H1 (cell line): Measurements from ENCODE around the gene WDR27. TPM values are rescaled to one million over a fixed set of nuclear protein-coding genes. Genes with fewer than 3 reads are reported as not detected.

Experiments used
- CTCF ChIA-PET: fragments of 300-600 bp; sonication (Branson Sonifier 250); formaldehyde crosslinking; loops from one replicate; lab custom pipeline; 2021; ENCODE audit not compliant: partially characterized antibody; lab: Charles Lee
- POLR2A ChIA-PET: fragments of 300-600 bp; sonication (Branson Sonifier 250); formaldehyde crosslinking; loops from one replicate; lab custom pipeline; 2021; ENCODE audit warnings: inconsistent platforms; ENCODE audit not compliant: partially characterized antibody; lab: Charles Lee
- DNase-seq, 2 experiments: peaks; one replicate each; pipeline versions ENCODE4 v3.0.0 to v3.0.0-alpha.2; 2010 to 2022; ENCODE audit warnings: low spot score in 2 of 2, low read depth in 1 of 2, mixed read lengths in 1 of 2
- FAIRE-seq: peaks from 2 replicates; lab custom pipeline; 2011; peaks lifted over from hg19 to GRCh38; lab: Jason Lieb, UNC
- H2AFZ ChIP-seq: 2 replicates; pipeline ENCODE4 v1.8.1; 2012; ENCODE audit warnings: low read length, inconsistent platforms
- H2AK5ac ChIP-seq: 2 replicates; pipeline ENCODE4 v1.6.1; 2013; ENCODE audit warnings: low read depth, low read length
- H2BK120ac ChIP-seq: replicated peaks from 2 replicates; pipeline ENCODE3; 2013; ENCODE audit warnings: low read depth, low read length, inconsistent platforms
- H2BK12ac ChIP-seq: 2 replicates; pipeline ENCODE4 v1.6.1; 2013; ENCODE audit warnings: low read depth, low read length
- H2BK15ac ChIP-seq: 2 replicates; pipeline ENCODE4 v1.6.1; 2013; ENCODE audit warnings: low read length
- H2BK20ac ChIP-seq: 2 replicates; pipeline ENCODE4 v1.6.1; 2013; ENCODE audit warnings: low read length
- H2BK5ac ChIP-seq: 2 replicates; pipeline ENCODE4 v1.6.1; 2013; ENCODE audit warnings: low read depth, low read length
- H3K14ac ChIP-seq: 2 replicates; pipeline ENCODE4 v1.6.1; 2013; ENCODE audit warnings: inconsistent platforms; ENCODE audit not compliant: insufficient read length
- H3K18ac ChIP-seq: 2 replicates; pipeline ENCODE4 v1.6.1; 2013; ENCODE audit warnings: low read length; ENCODE audit errors: extremely low read depth
- H3K23ac ChIP-seq: 2 replicates; pipeline ENCODE4 v1.6.1; 2013; ENCODE audit warnings: inconsistent platforms; ENCODE audit not compliant: insufficient read length
- H3K23me2 ChIP-seq: 2 replicates; pipeline ENCODE4 v1.6.1; 2013; ENCODE audit warnings: low read depth, low read length
- H3K27ac ChIP-seq: 2 replicates; pipeline ENCODE4 v1.6.1; 2011; ENCODE audit warnings: low read depth, low read length, inconsistent platforms
- H3K27me3 ChIP-seq, 4 experiments: replicated peaks in 1 of 4; 1 replicate in 1 of 4; 2 replicates in 3 of 4; pipeline versions ENCODE4 v1.6.1 to v1.8.1; 2011 to 2013; ENCODE audit warnings: low read length in 3 of 4, mild to moderate bottlenecking in 3 of 4, inconsistent platforms in 2 of 4, mixed read lengths in 2 of 4, moderate library complexity in 1 of 4; ENCODE audit not compliant: control insufficient read depth in 3 of 4, insufficient read depth in 3 of 4; ENCODE audit errors: extremely low read depth in 1 of 4
- H3K36me3 ChIP-seq, 4 experiments: 2 replicates each; pipeline versions ENCODE4 v1.6.1 to v1.8.1; 2011 to 2013; ENCODE audit warnings: mild to moderate bottlenecking in 4 of 4, low read length in 3 of 4, moderate library complexity in 2 of 4, control low read depth in 1 of 4, inconsistent platforms in 1 of 4; ENCODE audit not compliant: insufficient read depth in 4 of 4, control insufficient read depth in 2 of 4
- H3K4ac ChIP-seq: replicated peaks from 2 replicates; pipeline ENCODE3; 2013; ENCODE audit warnings: low read length, low read depth, mixed read lengths, inconsistent platforms; ENCODE audit not compliant: insufficient read length
- H3K4me1 ChIP-seq, 4 experiments: replicated peaks in 1 of 4; 1 replicate in 1 of 4; 2 replicates in 3 of 4; pipeline versions ENCODE4 v1.6.1 to v1.8.1; 2011 to 2013; ENCODE audit warnings: low read length in 3 of 4, inconsistent platforms in 2 of 4, mixed read lengths in 1 of 4; ENCODE audit not compliant: insufficient read depth in 4 of 4, control insufficient read depth in 3 of 4
- H3K4me2 ChIP-seq, 2 experiments: 2 replicates each; pipeline versions ENCODE4 v1.6.1 to v1.8.1; 2011 to 2013; ENCODE audit warnings: low read depth in 2 of 2, low read length in 2 of 2, control low read depth in 1 of 2, inconsistent platforms in 1 of 2, mild to moderate bottlenecking in 1 of 2; ENCODE audit not compliant: insufficient read depth in 1 of 2
- H3K4me3 ChIP-seq, 4 experiments: fragments of 200-600, 300-600 bp in 1 of 4; sonication (generic), shearing (Covaris generic), sonication (Bioruptor Twin) in 1 of 4; 2 replicates each; pipeline versions ENCODE4 v1.5.1 to v1.8.1; 2011 to 2016; ENCODE audit warnings: low read length in 4 of 4, low read depth in 3 of 4, control low read depth in 2 of 4, inconsistent platforms in 2 of 4, mild to moderate bottlenecking in 2 of 4, mixed read lengths in 1 of 4, moderate library complexity in 1 of 4; ENCODE audit not compliant: insufficient read depth in 2 of 4; ENCODE audit errors: extremely low read depth in 1 of 4
- H3K56ac ChIP-seq: replicated peaks from 2 replicates; pipeline ENCODE3; 2013; ENCODE audit warnings: low read depth, mild to moderate bottlenecking, mixed read lengths, low read length, inconsistent platforms; ENCODE audit not compliant: insufficient read length
- H3K79me1 ChIP-seq: 2 replicates; pipeline ENCODE4 v1.6.1; 2013; ENCODE audit warnings: low read depth, low read length, control low read depth
- H3K79me2 ChIP-seq, 2 experiments: 2 replicates each; pipeline versions ENCODE4 v1.6.1 to v1.8.1; 2012 to 2013; ENCODE audit warnings: low read length in 2 of 2, mild to moderate bottlenecking in 2 of 2, inconsistent platforms in 1 of 2; ENCODE audit not compliant: insufficient read depth in 2 of 2, control insufficient read depth in 1 of 2
- H3K9ac ChIP-seq, 4 experiments: replicated peaks in 1 of 4; 1 replicate in 1 of 4; 2 replicates in 3 of 4; pipeline versions ENCODE4 v1.6.1 to v1.8.1; 2011 to 2013; ENCODE audit warnings: low read depth in 3 of 4, low read length in 3 of 4, control low read depth in 2 of 4, mild to moderate bottlenecking in 2 of 4, moderate library complexity in 2 of 4, inconsistent platforms in 1 of 4; ENCODE audit errors: extremely low read depth in 1 of 4
- H3K9me3 ChIP-seq, 2 experiments: 2 replicates each; pipeline versions ENCODE4 v1.6.1 to v1.8.1; 2012 to 2013; ENCODE audit warnings: mild to moderate bottlenecking in 2 of 2, moderate library complexity in 2 of 2, control low read depth in 1 of 2, inconsistent platforms in 1 of 2, low read depth in 1 of 2, low read length in 1 of 2, mixed read lengths in 1 of 2; ENCODE audit not compliant: insufficient read depth in 2 of 2
- H4K20me1 ChIP-seq, 2 experiments: replicated peaks in 1 of 2; 2 replicates each; pipeline versions ENCODE3 to v1.8.1; 2011 to 2013; ENCODE audit warnings: inconsistent platforms in 2 of 2, low read length in 2 of 2, mild to moderate bottlenecking in 1 of 2; ENCODE audit not compliant: insufficient read depth in 2 of 2, control insufficient read depth in 1 of 2
- H4K5ac ChIP-seq: 2 replicates; pipeline ENCODE4 v1.6.1; 2013; ENCODE audit warnings: low read length, low read depth, mixed read lengths, inconsistent platforms; ENCODE audit not compliant: insufficient read length
- H4K8ac ChIP-seq: 2 replicates; pipeline ENCODE4 v1.8.0; 2013; ENCODE audit warnings: mild to moderate bottlenecking, moderate library complexity, low read length, inconsistent platforms; ENCODE audit not compliant: insufficient read depth; ENCODE audit errors: extremely low read depth
- H4K91ac ChIP-seq: replicated peaks from 2 replicates; pipeline ENCODE3; 2013; ENCODE audit warnings: low read length, mixed read lengths, inconsistent platforms; ENCODE audit not compliant: insufficient read length
- SP4 ChIP-seq: IDR thresholded peaks from 2 replicates; pipeline ENCODE4 v1.6.1; 2012; ENCODE audit warnings: low read length, inconsistent platforms
- WGBS, 2 experiments: shearing (Covaris generic) in 1 of 2; methylation state at CpG; one replicate each; pipeline versions ENCODE4 v1.1.6 to v1.1.7; 2013 to 2015; ENCODE audit warnings: low lambda C conversion rate in 2 of 2, mixed read lengths in 2 of 2, inconsistent platforms in 1 of 2, low coverage in 1 of 2, missing lambda C conversion rate in 1 of 2; ENCODE audit not compliant: insufficient replicate concordance in 2 of 2, insufficient coverage in 1 of 2, insufficient read length in 1 of 2; ENCODE audit errors: extremely low coverage in 1 of 2, missing lambda C conversion rate in 1 of 2; 5-methylcytosine and 5-hydroxymethylcytosine counted together
- polyA plus RNA-seq, 7 experiments: library from polyadenylated mRNA; depleted of rRNA in 3 of 7; stranded (reverse) in 5 of 7; unstranded in 2 of 7; fragments of >200 nt in 5 of 7; fragments of 200-250 nt in 2 of 7; gene quantifications; 1 replicate in 5 of 7; 2 replicates in 1 of 7; 4 replicates in 1 of 7; pipeline versions ENCODE4 v1.2.1 to v1.2.3, GENCODE V29; 2011 to 2013; ENCODE audit warnings: missing spikeins in 2 of 7, mixed read lengths in 2 of 7
- total RNA-seq: library from RNA; stranded (reverse); fragmentation: NEBNext Ultra II Directional; extraction: Animal tissue kit (Norgen Biotek cat#: 25700); gene quantifications from 2 replicates; pipeline ENCODE4 v1.2.1, GENCODE V29; 2021

Gene WDR27
- total and polyA plus RNA-seq, 2 of the 8 experiments (the other 6 are each of a cell fraction or from before 2014, with no cell fraction given): 53.6 to 68.6 TPM

DNA sequence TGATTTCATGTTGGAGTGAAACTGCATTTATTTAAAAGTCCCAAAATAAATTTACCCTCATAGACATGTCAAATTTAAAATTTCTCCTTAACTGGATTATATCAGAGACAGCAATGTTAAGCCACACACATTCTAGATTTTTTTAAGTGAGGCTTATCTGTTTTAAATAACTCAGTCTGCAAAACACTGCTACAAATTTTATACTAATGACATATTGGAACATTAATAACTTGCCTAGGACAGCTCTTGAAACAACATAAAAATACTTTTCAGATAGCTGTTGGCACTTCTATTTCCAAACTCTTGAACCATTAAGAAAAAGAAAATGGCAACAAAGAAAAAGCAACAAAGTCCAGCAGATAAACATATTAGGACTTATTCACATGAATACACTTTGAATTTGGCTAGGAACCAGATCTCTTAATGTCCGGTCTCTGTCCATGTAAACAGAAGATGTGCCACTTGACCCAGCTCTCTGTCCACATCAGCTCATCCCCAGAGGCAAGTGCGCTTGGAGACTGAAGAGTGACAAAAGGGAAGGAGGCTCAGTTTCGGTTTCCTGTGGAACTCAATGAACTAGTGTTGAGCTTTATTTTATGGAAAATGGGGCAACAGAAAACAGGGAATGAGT lies 228.9 kb downstream of the WDR27 start:
- no peak overlapping the region for H2BK5ac ChIP-seq
- H3K23ac ChIP-seq: no peak overlapping the region
- H3K27ac ChIP-seq: no peak overlapping the region
- FAIRE-seq (no peak), DNase-seq (no peak)
- no peak overlapping the region for H3K4ac ChIP-seq
- no peaks in the 10 kb centered on the region for H3K4me1 ChIP-seq
- no peaks in the 10 kb centered on the region for H3K79me2 ChIP-seq
- no peak overlapping the region for H2AK5ac ChIP-seq
- no peak overlapping the region for H4K8ac ChIP-seq
- H2BK20ac ChIP-seq: no peak overlapping the region
- CTCF ChIA-PET: no interaction called here
- H3K4me2 ChIP-seq: no peak overlapping the region
- H4K20me1 ChIP-seq: no peaks in the 10 kb centered on the region
- no peak overlapping the region for H3K4me3 ChIP-seq
- no peak overlapping the region for H4K91ac ChIP-seq
- H3K9me3 ChIP-seq: peaks cover 17 to 34% of the 10 kb centered on the region in 2 experiments
- H3K36me3 ChIP-seq: peaks cover 0 to 3% (median 0%) of the 10 kb centered on the region in 4 experiments; a peak in 1 of 8 replicates
- H2AFZ ChIP-seq: no peak overlapping the region
- 100% methylated on average over 3 of the region's 3 CpGs; no CpG with 5 or more reads in 1 of the 2 experiments for WGBS, 2 experiments
- no peak overlapping the region for H3K9ac ChIP-seq
- H4K5ac ChIP-seq: no peak overlapping the region
- no peaks in the 10 kb centered on the region for H3K27me3 ChIP-seq
- no peaks in the 10 kb centered on the region for H3K23me2 ChIP-seq
- no peak overlapping the region for H2BK15ac ChIP-seq
- POLR2A ChIA-PET: no interaction called here
- H2BK12ac ChIP-seq: no peak overlapping the region
- H2BK120ac ChIP-seq: no peak overlapping the region
- no peak overlapping the region for H3K14ac ChIP-seq
- TF ChIP-seq SP4: no peak
- no peak overlapping the region for H3K18ac ChIP-seq
- no peaks in the 10 kb centered on the region for H3K79me1 ChIP-seq
- H3K56ac ChIP-seq: no peak overlapping the region
